Measurements from ENCODE around the gene ZBTB37. TPM values are rescaled to one million over a fixed set of nuclear protein-coding genes. Genes with fewer than 3 reads are reported as not detected.

ZBTB37 gene
- total and polyA plus RNA-seq, 2 experiments from 2014 or later: 1.8 to 16.2 TPM

DNA sequence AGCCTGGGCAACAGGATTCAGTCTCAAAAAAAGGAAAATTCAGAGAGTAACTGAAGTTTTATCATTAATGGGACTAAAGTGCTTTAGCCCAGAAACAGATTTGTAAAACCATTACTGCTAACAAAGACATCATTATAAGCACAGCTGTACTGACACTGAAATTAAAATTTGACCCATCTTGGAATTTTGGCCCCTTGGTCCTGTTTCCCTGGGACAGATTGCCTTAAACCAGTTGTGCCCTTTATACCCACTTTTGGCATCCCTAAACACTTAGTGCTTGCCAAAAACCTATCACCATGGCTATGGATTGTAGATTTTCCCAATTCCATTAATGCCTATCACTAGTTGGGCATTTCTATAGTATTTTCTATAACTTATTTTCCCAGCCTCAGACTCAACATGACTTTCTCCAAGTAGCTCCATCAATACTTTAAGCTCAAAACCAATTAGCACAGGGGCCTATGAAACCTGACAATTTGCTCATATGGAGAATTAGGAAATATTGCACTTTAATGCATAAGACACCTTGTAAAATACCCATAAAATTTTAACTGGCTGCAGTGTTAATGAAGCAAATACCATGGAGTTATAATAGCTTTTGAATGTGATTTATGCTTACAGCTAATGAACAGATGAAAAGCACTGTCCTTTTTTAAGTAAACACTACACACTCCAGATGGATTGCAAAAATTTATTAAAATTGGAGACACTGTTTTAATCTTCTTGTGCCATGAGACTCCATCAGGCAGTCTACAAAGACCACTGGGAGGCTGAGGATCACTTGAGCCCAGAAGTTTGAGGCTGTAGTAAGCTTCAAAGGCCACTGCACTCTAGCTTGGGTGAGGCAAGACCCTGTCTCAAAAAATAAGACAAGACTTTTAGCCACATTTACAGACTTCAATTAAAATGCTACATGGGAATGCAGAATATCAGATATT lies 4.7 kb upstream of the ZBTB37 start:
- Histone ChIP-seq H3K36me3 (peaks cover 47% of the 10 kb centered on the region), H3K4me1 (ENCODE audit: low read depth) (peaks cover 19% of the 10 kb centered on the region), H3K27ac (peak overlapping the region; percentile 77), H3K27me3 (no peaks in the 10 kb centered on the region), H3K9me3 (ENCODE audit: low read depth) (no peaks in the 10 kb centered on the region), H3K4me3 (no peak overlapping the region)
- DNase-seq (ENCODE audit: low read depth in 1 of 2, low spot score in 1 of 2): peak in 1 of 2 donors; percentile 14
- TF ChIP-seq, protein P1, sequence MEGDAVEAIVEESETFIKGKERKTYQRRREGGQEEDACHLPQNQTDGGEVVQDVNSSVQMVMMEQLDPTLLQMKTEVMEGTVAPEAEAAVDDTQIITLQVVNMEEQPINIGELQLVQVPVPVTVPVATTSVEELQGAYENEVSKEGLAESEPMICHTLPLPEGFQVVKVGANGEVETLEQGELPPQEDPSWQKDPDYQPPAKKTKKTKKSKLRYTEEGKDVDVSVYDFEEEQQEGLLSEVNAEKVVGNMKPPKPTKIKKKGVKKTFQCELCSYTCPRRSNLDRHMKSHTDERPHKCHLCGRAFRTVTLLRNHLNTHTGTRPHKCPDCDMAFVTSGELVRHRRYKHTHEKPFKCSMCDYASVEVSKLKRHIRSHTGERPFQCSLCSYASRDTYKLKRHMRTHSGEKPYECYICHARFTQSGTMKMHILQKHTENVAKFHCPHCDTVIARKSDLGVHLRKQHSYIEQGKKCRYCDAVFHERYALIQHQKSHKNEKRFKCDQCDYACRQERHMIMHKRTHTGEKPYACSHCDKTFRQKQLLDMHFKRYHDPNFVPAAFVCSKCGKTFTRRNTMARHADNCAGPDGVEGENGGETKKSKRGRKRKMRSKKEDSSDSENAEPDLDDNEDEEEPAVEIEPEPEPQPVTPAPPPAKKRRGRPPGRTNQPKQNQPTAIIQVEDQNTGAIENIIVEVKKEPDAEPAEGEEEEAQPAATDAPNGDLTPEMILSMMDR (IDR thresholded peaks at IDR 0.05; ENCODE audit: low read depth, low read length): no peak

DNA sequence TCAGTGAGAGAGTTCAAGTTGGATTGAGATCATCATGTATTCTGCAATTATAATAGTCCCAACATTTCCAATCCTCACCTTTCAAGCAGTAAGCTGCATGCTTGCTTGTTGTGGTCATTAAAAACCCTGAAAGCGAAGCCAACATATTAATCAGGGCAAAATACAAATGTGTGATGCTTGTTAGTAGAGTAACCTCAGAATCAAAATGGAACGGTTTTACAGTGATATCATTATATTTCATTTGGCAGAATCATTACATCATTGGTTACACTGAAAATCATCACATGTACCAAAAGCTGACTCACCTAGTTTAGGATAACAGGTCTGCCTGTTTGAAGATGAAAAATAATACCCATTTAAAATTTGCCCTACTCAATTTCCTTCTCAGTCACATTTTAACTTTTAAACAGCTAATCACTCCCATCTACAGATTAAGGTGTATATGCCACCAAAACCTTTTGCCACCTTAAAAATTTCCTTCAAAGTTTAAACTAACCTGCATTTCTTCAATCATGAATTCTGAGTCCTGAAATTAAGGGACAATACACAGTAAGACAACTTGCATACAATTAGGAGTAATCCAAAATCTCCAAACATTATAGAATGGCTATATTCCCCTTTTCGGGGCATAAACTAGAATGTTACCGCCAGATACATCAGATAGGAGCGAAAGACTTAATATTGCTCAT lies 3.9 kb upstream of the ZBTB37 start:
- peaks cover 19% of the 10 kb centered on the region for H3K4me1 ChIP-seq (ENCODE audit: low read depth)
- H3K27ac ChIP-seq: peak overlapping the region; percentile 77
- no peak overlapping the region for H3K4me3 ChIP-seq
- no peaks in the 10 kb centered on the region for H3K27me3 ChIP-seq
- H3K36me3 ChIP-seq: peaks cover 40% of the 10 kb centered on the region
- TF ChIP-seq, protein P1 (IDR thresholded peaks at IDR 0.05; ENCODE audit: low read depth, low read length): no peak
- H3K9me3 ChIP-seq (ENCODE audit: low read depth): no peaks in the 10 kb centered on the region
- peak in 1 of 2 donors; percentile 15 for DNase-seq (ENCODE audit: low read depth in 1 of 2, low spot score in 1 of 2)

DNA sequence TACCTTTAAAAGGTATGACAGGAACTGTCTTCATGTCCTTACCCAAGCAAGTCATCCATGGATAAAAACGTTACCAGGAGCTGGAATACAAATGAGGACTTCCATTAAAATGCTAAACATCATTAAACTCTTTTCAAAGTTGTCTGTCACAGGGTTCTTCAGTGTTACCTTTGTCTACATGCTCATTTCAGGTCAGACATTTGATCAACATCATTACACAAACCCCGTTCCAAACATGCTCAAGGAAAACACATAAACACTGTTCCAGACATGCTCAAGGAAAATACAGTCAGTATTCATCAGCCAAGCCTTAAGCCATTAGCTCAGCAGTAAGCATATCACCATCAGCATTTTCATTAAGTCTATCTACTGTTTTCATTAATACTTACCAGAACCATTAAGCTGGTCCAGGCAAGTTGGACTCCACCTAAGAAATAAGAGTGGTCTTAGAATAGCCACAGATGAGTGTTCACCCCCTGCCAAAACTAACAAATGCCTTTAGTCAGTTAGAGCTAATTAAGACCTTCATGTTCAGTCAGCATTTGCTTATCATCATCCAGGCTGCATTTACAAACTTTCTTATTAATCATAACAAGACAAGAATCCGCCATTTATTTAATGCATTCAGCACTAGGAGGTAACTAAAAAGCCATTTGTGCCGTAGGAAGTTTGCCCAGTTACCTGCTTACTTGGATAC lies 2.6 kb upstream of the ZBTB37 start:
- no peaks in the 10 kb centered on the region for H3K9me3 ChIP-seq (ENCODE audit: low read depth)
- H3K27me3 ChIP-seq: no peaks in the 10 kb centered on the region
- peaks cover 40% of the 10 kb centered on the region for H3K36me3 ChIP-seq
- peak overlapping the region; percentile 77 for H3K27ac ChIP-seq
- peak in 1 of 2 donors; percentile 9 for DNase-seq (ENCODE audit: low read depth in 1 of 2, low spot score in 1 of 2)
- peak overlapping the region; percentile 38 for H3K4me3 ChIP-seq
- peaks cover 19% of the 10 kb centered on the region for H3K4me1 ChIP-seq (ENCODE audit: low read depth)
- TF ChIP-seq, protein P1 (IDR thresholded peaks at IDR 0.05; ENCODE audit: low read depth, low read length): no peak

- Histone ChIP-seq H3K27me3 (no peaks in the 10 kb centered on the region), H3K9me3 (ENCODE audit: low read depth) (no peaks in the 10 kb centered on the region), H3K4me3 (peak overlapping the region; percentile 38), H3K4me1 (ENCODE audit: low read depth) (peaks cover 19% of the 10 kb centered on the region), H3K36me3 (peaks cover 45% of the 10 kb centered on the region), H3K27ac (peak overlapping the region; percentile 77)
- peak in 1 of 2 donors; percentile 13 for DNase-seq (ENCODE audit: low read depth in 1 of 2, low spot score in 1 of 2)
- TF ChIP-seq, protein P1 (IDR thresholded peaks at IDR 0.05; ENCODE audit: low read depth, low read length): no peak
Observed at GRCh38 chr1:173866413-173867115, 1.6 kb upstream of the ZBTB37 start.

Measured in cardiac muscle cell (in vitro differentiated cells and primary cell).